Fibroblast of lung (primary cell): ENCODE data around the gene DENND1A. TPM values are rescaled to one million over a fixed set of nuclear protein-coding genes. Genes with fewer than 3 reads are reported as not detected.

ENCODE experiments used
- DNase-seq, 2 donors: peaks; one replicate each; pipeline versions ENCODE4 v3.0.0 to v3.0.0-alpha.2; 2010; ENCODE audit warnings: low read depth in 2 of 2
- H2AFZ ChIP-seq: 2 replicates; pipeline ENCODE4 v1.5.1; 2012; ENCODE audit warnings: low read length, control low read depth, inconsistent platforms
- H3K27ac ChIP-seq: 2 replicates; pipeline ENCODE4 v1.5.1; 2011; ENCODE audit warnings: low read length, control low read depth; ENCODE audit not compliant: insufficient read depth
- H3K27me3 ChIP-seq: 2 replicates; pipeline ENCODE4 v1.5.1; 2011; ENCODE audit warnings: mild to moderate bottlenecking, low read length; ENCODE audit not compliant: control insufficient read depth, insufficient read depth
- H3K36me3 ChIP-seq: 2 replicates; pipeline ENCODE4 v1.5.1; 2011; ENCODE audit warnings: low read length; ENCODE audit not compliant: control insufficient read depth, insufficient read depth
- H3K4me1 ChIP-seq: 2 replicates; pipeline ENCODE4 v1.5.1; 2011; ENCODE audit warnings: low read length; ENCODE audit not compliant: control insufficient read depth, insufficient read depth; ENCODE audit errors: extremely low read depth
- H3K4me2 ChIP-seq: 2 replicates; pipeline ENCODE4 v1.5.1; 2011; ENCODE audit warnings: low read length, control low read depth; ENCODE audit not compliant: insufficient read depth; ENCODE audit errors: extremely low read depth
- H3K4me3 ChIP-seq, 4 experiments: fragments of 200-600 bp in 1 of 4; sonication (generic) in 1 of 4; replicated peaks in 1 of 4; 2 replicates each; pipeline ENCODE4 v1.5.1; 2011 to 2016; ENCODE audit warnings: low read length in 4 of 4, low read depth in 3 of 4, mild to moderate bottlenecking in 3 of 4, control low read depth in 2 of 4, inconsistent platforms in 1 of 4, mixed read lengths in 1 of 4; ENCODE audit not compliant: insufficient read depth in 1 of 4; ENCODE audit errors: control extremely low read depth in 1 of 4
- H3K79me2 ChIP-seq: 2 replicates; pipeline ENCODE4 v1.5.1; 2012; ENCODE audit warnings: mild to moderate bottlenecking, low read length, inconsistent platforms; ENCODE audit not compliant: control insufficient read depth, insufficient read depth
- H3K9ac ChIP-seq: 2 replicates; pipeline ENCODE4 v1.5.1; 2011; ENCODE audit warnings: mild to moderate bottlenecking, low read length, control low read depth; ENCODE audit not compliant: insufficient read depth
- H3K9me3 ChIP-seq: 2 replicates; pipeline ENCODE4 v1.5.1; 2012; ENCODE audit warnings: low read depth, low read length; ENCODE audit not compliant: control insufficient read depth, insufficient read depth
- H4K20me1 ChIP-seq: 2 replicates; pipeline ENCODE4 v1.5.1; 2011; ENCODE audit warnings: low read length; ENCODE audit not compliant: control insufficient read depth, insufficient read depth; ENCODE audit errors: extremely low read depth
- CTCF ChIP-seq, 2 donors: IDR thresholded peaks in 1 of 2; conservative IDR thresholded peaks in 1 of 2; 1 replicate in 1 of 2; 2 replicates in 1 of 2; pipeline ENCODE4 v1.5.1; 2011 to 2012; ENCODE audit warnings: low read length in 2 of 2, control low read depth in 1 of 2, inconsistent platforms in 1 of 2, low read depth in 1 of 2, mild to moderate bottlenecking in 1 of 2
- EZH2 ChIP-seq: IDR thresholded peaks from 2 replicates; pipeline ENCODE4 v1.5.1; 2012; ENCODE audit warnings: low read length, control low read depth, mild to moderate bottlenecking; ENCODE audit errors: missing control alignments
- polyA plus RNA-seq, 2 donors: library from polyadenylated mRNA; depleted of rRNA in 1 of 2; stranded (reverse) in 1 of 2; unstranded in 1 of 2; fragments of >200 nt; gene quantifications; 2 replicates each; pipeline ENCODE4 v1.2.1, GENCODE V29; 2011 to 2012; ENCODE audit warnings: missing spikeins in 1 of 2
- total RNA-seq: library from RNA; depleted of rRNA; stranded (reverse); fragments of >200 nt; gene quantifications from 2 replicates; pipeline ENCODE4 v1.2.1, GENCODE V29; 2014

DENND1A gene
- total and polyA plus RNA-seq, 2 donors (not counting 1 experiment from before 2014, with no cell fraction given): 13.0 to 18.3 TPM

GRCh38 chr9:123678038-123678877 is 251.7 kb downstream of the DENND1A start:
- H3K4me2 ChIP-seq: no peak overlapping the region
- H4K20me1 ChIP-seq: no peaks in the 10 kb centered on the region
- H2AFZ ChIP-seq: no peak overlapping the region
- H3K27ac ChIP-seq: no peak overlapping the region
- H3K27me3 ChIP-seq: no peaks in the 10 kb centered on the region
- H3K36me3 ChIP-seq: no peaks in the 10 kb centered on the region
- no peak overlapping the region for H3K9ac ChIP-seq
- no peak overlapping the region for H3K4me3 ChIP-seq
- H3K4me1 ChIP-seq: peaks cover 8% of the 10 kb centered on the region
- DNase-seq: peak in 1 of 2 donors; percentile 21
- TF ChIP-seq CTCF (conservative IDR thresholded peaks at IDR 0.05 in 1 of 2, IDR thresholded peaks at IDR 0.05 in 1 of 2; ENCODE audit: low read depth in 1 of 2, low read length in 2 of 2): no peak
- no peak for TF ChIP-seq EZH2
- no peaks in the 10 kb centered on the region for H3K9me3 ChIP-seq
- no peaks in the 10 kb centered on the region for H3K79me2 ChIP-seq

GRCh38 chr9:123676869-123677268 is 253.1 kb downstream of the DENND1A start:
- Histone ChIP-seq H4K20me1 (no peaks in the 10 kb centered on the region), H3K79me2 (no peaks in the 10 kb centered on the region), H3K36me3 (no peaks in the 10 kb centered on the region), H3K9ac (no peak overlapping the region), H3K4me3 (no peak overlapping the region), H3K4me2 (no peak overlapping the region), H3K4me1 (peaks cover 8% of the 10 kb centered on the region), H3K27me3 (no peaks in the 10 kb centered on the region), H3K9me3 (no peaks in the 10 kb centered on the region), H2AFZ (no peak overlapping the region), H3K27ac (no peak overlapping the region)
- DNase-seq: no peak
- TF ChIP-seq CTCF (conservative IDR thresholded peaks at IDR 0.05 in 1 of 2, IDR thresholded peaks at IDR 0.05 in 1 of 2; ENCODE audit: low read depth in 1 of 2, low read length in 2 of 2) (no peak), EZH2 (no peak)

GRCh38 chr9:123669346-123669745 is 260.6 kb downstream of the DENND1A start:
- no peak overlapping the region for H3K4me2 ChIP-seq
- no peak overlapping the region for H3K27ac ChIP-seq
- no peak overlapping the region for H2AFZ ChIP-seq

More at GRCh38 chr9:123669346-123669745, 260.6 kb downstream of the DENND1A start:
- no peak overlapping the region for H3K9ac ChIP-seq
- TF ChIP-seq CTCF (conservative IDR thresholded peaks at IDR 0.05 in 1 of 2, IDR thresholded peaks at IDR 0.05 in 1 of 2; ENCODE audit: low read depth in 1 of 2, low read length in 2 of 2) (no peak), EZH2 (no peak)
- H3K9me3 ChIP-seq: no peaks in the 10 kb centered on the region
- H3K4me3 ChIP-seq: no peak overlapping the region
- DNase-seq: no peak
- no peaks in the 10 kb centered on the region for H3K4me1 ChIP-seq
- H3K79me2 ChIP-seq: no peaks in the 10 kb centered on the region
- no peaks in the 10 kb centered on the region for H3K27me3 ChIP-seq
- no peaks in the 10 kb centered on the region for H4K20me1 ChIP-seq
- H3K36me3 ChIP-seq: no peaks in the 10 kb centered on the region
